ENCODE data around the gene ADARB1. TPM values are rescaled to one million over a fixed set of nuclear protein-coding genes. Genes with fewer than 3 reads are reported as not detected.

Gene ADARB1
- total RNA-seq, 2 experiments from 2014 or later: 27.5 to 28.6 TPM

GRCh38 chr21:45255381-45256020 lies 181.1 kb downstream of the ADARB1 start:
- peaks cover 34% of the 10 kb centered on the region for H3K4me1 ChIP-seq (ENCODE audit: insufficient read depth, low read length)
- Mint-ChIP-seq H3K27me3 (peaks cover 9% of the 10 kb centered on the region), H3K4me1 (ENCODE audit: low read depth) (no peaks in the 10 kb centered on the region), H3K4me3 (no peak overlapping the region), H3K36me3 (ENCODE audit: low read depth) (no peaks in the 10 kb centered on the region), H3K27ac (no peak overlapping the region), H3K9me3 (no peaks in the 10 kb centered on the region)
- no peak overlapping the region for H3K27ac ChIP-seq (ENCODE audit: low read depth in 1 of 2, low read length in 2 of 2)
- H3K36me3 ChIP-seq (ENCODE audit: insufficient read depth, low read length): no peaks in the 10 kb centered on the region
- intact Hi-C loops (cut with DNase I, micrococcal nuclease): no loop called here
- H3K9me3 ChIP-seq (ENCODE audit: control insufficient read depth in 1 of 2, insufficient read depth in 1 of 2, low read length in 2 of 2): no peaks in the 10 kb centered on the region
- peak; percentile 43 for ATAC-seq (ENCODE audit: poor library complexity)
- ChIA-PET CTCF (no interaction called here), POLR2A (no interaction called here)
- H3K4me3 ChIP-seq (ENCODE audit: low read length): no peak overlapping the region
- DNase-seq: peak in 3 of 14 experiments; percentile 48 to 61 (median 57)
- no peak for TF ChIP-seq CTCF (IDR thresholded peaks at IDR 0.05)
- H3K27me3 ChIP-seq (ENCODE audit: control insufficient read depth in 1 of 2, insufficient read depth in 2 of 2, low read length in 2 of 2): peaks cover 0 to 9% of the 10 kb centered on the region in 2 experiments

- Mint-ChIP-seq H3K27me3 (peaks cover 9% of the 10 kb centered on the region), H3K27ac (no peak overlapping the region), H3K36me3 (ENCODE audit: low read depth) (no peaks in the 10 kb centered on the region), H3K9me3 (no peaks in the 10 kb centered on the region), H3K4me3 (no peak overlapping the region), H3K4me1 (ENCODE audit: low read depth) (no peaks in the 10 kb centered on the region)
- no peak for TF ChIP-seq CTCF (IDR thresholded peaks at IDR 0.05)
- H3K36me3 ChIP-seq (ENCODE audit: insufficient read depth, low read length): no peaks in the 10 kb centered on the region
- H3K27me3 ChIP-seq (ENCODE audit: control insufficient read depth in 1 of 2, insufficient read depth in 2 of 2, low read length in 2 of 2): peaks cover 0 to 9% of the 10 kb centered on the region in 2 experiments
- H3K27ac ChIP-seq (ENCODE audit: low read depth in 1 of 2, low read length in 2 of 2): no peak overlapping the region
- DNase-seq (peak in 1 of 14 experiments; percentile 15), ATAC-seq (ENCODE audit: poor library complexity) (no peak)
- CTCF ChIA-PET: no interaction called here
- no peaks in the 10 kb centered on the region for H3K9me3 ChIP-seq (ENCODE audit: control insufficient read depth in 1 of 2, insufficient read depth in 1 of 2, low read length in 2 of 2)
- no peak overlapping the region for H3K4me3 ChIP-seq (ENCODE audit: low read length)
- peaks cover 34% of the 10 kb centered on the region for H3K4me1 ChIP-seq (ENCODE audit: insufficient read depth, low read length)
- intact Hi-C loops (cut with DNase I, micrococcal nuclease): no loop called here
- POLR2A ChIA-PET: no interaction called here
Observed at GRCh38 chr21:45256021-45256911, 181.9 kb downstream of the ADARB1 start.

- no peaks in the 10 kb centered on the region for H3K9me3 Mint-ChIP-seq
- peaks cover 0 to 9% of the 10 kb centered on the region in 2 experiments for H3K27me3 ChIP-seq (ENCODE audit: control insufficient read depth in 1 of 2, insufficient read depth in 2 of 2, low read length in 2 of 2)
- peaks cover 2% of the 10 kb centered on the region for H3K36me3 Mint-ChIP-seq (ENCODE audit: low read depth)
- intact Hi-C loops (cut with DNase I, micrococcal nuclease): no loop called here
- H3K4me3 ChIP-seq (ENCODE audit: low read length): no peak overlapping the region
- H3K4me1 Mint-ChIP-seq (ENCODE audit: low read depth): no peaks in the 10 kb centered on the region
- DNase-seq (peak in 2 of 14 experiments; percentile 11 to 30), ATAC-seq (ENCODE audit: poor library complexity) (no peak)
- no peak overlapping the region for H3K27ac ChIP-seq (ENCODE audit: low read depth in 1 of 2, low read length in 2 of 2)
- H3K4me3 Mint-ChIP-seq: no peak overlapping the region
- peaks cover 34% of the 10 kb centered on the region for H3K4me1 ChIP-seq (ENCODE audit: insufficient read depth, low read length)
- ChIA-PET CTCF (no interaction called here), POLR2A (no interaction called here)
- no peaks in the 10 kb centered on the region for H3K36me3 ChIP-seq (ENCODE audit: insufficient read depth, low read length)
- no peak overlapping the region for H3K27ac Mint-ChIP-seq
- peaks cover 9% of the 10 kb centered on the region for H3K27me3 Mint-ChIP-seq
- TF ChIP-seq CTCF (IDR thresholded peaks at IDR 0.05): no peak
- no peaks in the 10 kb centered on the region for H3K9me3 ChIP-seq (ENCODE audit: control insufficient read depth in 1 of 2, insufficient read depth in 1 of 2, low read length in 2 of 2)
Observed at GRCh38 chr21:45256912-45257672, 182.7 kb downstream of the ADARB1 start.

All from CD4-positive, alpha-beta T cell (primary cell).